NT2/D1 (cell line): Measurements from ENCODE around the gene GNAL.

Experiments
- DNase-seq: peaks from one replicate; pipeline ENCODE4 v3.0.0-alpha.2; 2011; ENCODE audit warnings: low read depth, low spot score
- H3K27me3 ChIP-seq: 2 replicates; pipeline ENCODE4 v1.6.0; 2011; ENCODE audit warnings: mild to moderate bottlenecking; ENCODE audit not compliant: insufficient read length, insufficient read depth
- H3K36me3 ChIP-seq: 2 replicates; pipeline ENCODE4 v1.6.1; 2011; ENCODE audit warnings: mild to moderate bottlenecking, low read length, mixed read lengths; ENCODE audit not compliant: insufficient read depth, insufficient read length
- H3K4me1 ChIP-seq: 2 replicates; pipeline ENCODE4 v1.5.1; 2011; ENCODE audit not compliant: insufficient read depth, insufficient read length
- H3K4me3 ChIP-seq: 2 replicates; pipeline ENCODE4 v1.5.1; 2011; ENCODE audit warnings: low read depth; ENCODE audit not compliant: insufficient read length
- H3K9ac ChIP-seq: 2 replicates; pipeline ENCODE4 v1.6.0; 2011; ENCODE audit warnings: low read depth; ENCODE audit not compliant: insufficient read length
- H3K9me3 ChIP-seq: 2 replicates; pipeline ENCODE4 v1.5.1; 2011; ENCODE audit warnings: mild to moderate bottlenecking, low read length; ENCODE audit not compliant: insufficient read depth
- SUZ12 ChIP-seq: IDR thresholded peaks from 2 replicates; pipeline ENCODE4 v1.6.1; 2011; ENCODE audit not compliant: insufficient read length, insufficient read depth; ENCODE audit errors: extremely low read depth
- YY1 ChIP-seq: IDR thresholded peaks from 2 replicates; pipeline ENCODE4 v1.6.1; 2011; ENCODE audit not compliant: insufficient read length, insufficient read depth
- ZNF274 ChIP-seq: IDR thresholded peaks from 2 replicates; pipeline ENCODE4 v1.6.1; 2011; ENCODE audit warnings: mild to moderate bottlenecking, low read depth, low read length

Gene GNAL

GRCh38 chr18:11740461-11740860, 51.4 kb downstream of the GNAL start:
- Histone ChIP-seq H3K36me3 (no peaks in the 10 kb centered on the region), H3K4me1 (peaks cover 2% of the 10 kb centered on the region), H3K9ac (no peak overlapping the region), H3K27me3 (no peaks in the 10 kb centered on the region), H3K9me3 (no peaks in the 10 kb centered on the region), H3K4me3 (no peak overlapping the region)
- DNase-seq = no peak
- TF ChIP-seq YY1 = no peak
- no peak for TF ChIP-seq SUZ12

GRCh38 chr18:11741505-11742145, 52.6 kb downstream of the GNAL start:
- Histone ChIP-seq H3K27me3 (no peaks in the 10 kb centered on the region), H3K9ac (no peak overlapping the region), H3K4me1 (peaks cover 2% of the 10 kb centered on the region), H3K9me3 (no peaks in the 10 kb centered on the region), H3K4me3 (no peak overlapping the region), H3K36me3 (no peaks in the 10 kb centered on the region)
- no peak for DNase-seq
- TF ChIP-seq YY1 = no peak
- TF ChIP-seq ZNF274 = no peak
- no peak for TF ChIP-seq SUZ12

- Histone ChIP-seq H3K9me3 (no peaks in the 10 kb centered on the region), H3K27me3 (peaks cover 4% of the 10 kb centered on the region), H3K4me1 (peaks cover 2% of the 10 kb centered on the region), H3K4me3 (no peak overlapping the region), H3K36me3 (no peaks in the 10 kb centered on the region), H3K9ac (no peak overlapping the region)
- TF ChIP-seq SUZ12 = no peak
- no peak for TF ChIP-seq YY1
- TF ChIP-seq ZNF274 = no peak
- no peak for DNase-seq
Measured at GRCh38 chr18:11745521-11745920, 56.5 kb downstream of the GNAL start.

GRCh38 chr18:11747286-11747685, 58.2 kb downstream of the GNAL start:
- H3K36me3 ChIP-seq = no peaks in the 10 kb centered on the region
- no peak overlapping the region for H3K9ac ChIP-seq
- no peak for TF ChIP-seq YY1
- TF ChIP-seq ZNF274 = no peak
- no peak for TF ChIP-seq SUZ12
- H3K9me3 ChIP-seq = no peaks in the 10 kb centered on the region
- no peak for DNase-seq
- peaks cover 22% of the 10 kb centered on the region for H3K27me3 ChIP-seq
- H3K4me3 ChIP-seq = no peak overlapping the region
- peaks cover 2% of the 10 kb centered on the region for H3K4me1 ChIP-seq

- no peak for DNase-seq
- H3K4me3 ChIP-seq = no peak overlapping the region
- H3K27me3 ChIP-seq = peaks cover 26% of the 10 kb centered on the region
- no peaks in the 10 kb centered on the region for H3K9me3 ChIP-seq
- H3K9ac ChIP-seq = no peak overlapping the region
- TF ChIP-seq SUZ12 (no peak), ZNF274 (no peak), YY1 (no peak)
- no peaks in the 10 kb centered on the region for H3K36me3 ChIP-seq
- H3K4me1 ChIP-seq = no peaks in the 10 kb centered on the region
Measured at GRCh38 chr18:11747731-11748130, 58.7 kb downstream of the GNAL start.

- Histone ChIP-seq H3K4me3 (no peak overlapping the region), H3K36me3 (no peaks in the 10 kb centered on the region), H3K4me1 (no peaks in the 10 kb centered on the region), H3K9me3 (no peaks in the 10 kb centered on the region), H3K27me3 (peaks cover 33% of the 10 kb centered on the region), H3K9ac (no peak overlapping the region)
- TF ChIP-seq ZNF274 = no peak
- no peak for TF ChIP-seq SUZ12
- TF ChIP-seq YY1 = no peak
- no peak for DNase-seq
Measured at GRCh38 chr18:11749305-11749704, 60.2 kb downstream of the GNAL start.

- DNase-seq = no peak
Measured at GRCh38 chr18:11750171-11750570, 61.1 kb downstream of the GNAL start.

More at GRCh38 chr18:11750171-11750570, 61.1 kb downstream of the GNAL start:
- H3K27me3 ChIP-seq = peaks cover 33% of the 10 kb centered on the region
- TF ChIP-seq SUZ12 = no peak
- TF ChIP-seq YY1 = no peak
- no peak for TF ChIP-seq ZNF274
- no peak overlapping the region for H3K4me3 ChIP-seq
- no peaks in the 10 kb centered on the region for H3K9me3 ChIP-seq
- H3K9ac ChIP-seq = no peak overlapping the region
- no peaks in the 10 kb centered on the region for H3K36me3 ChIP-seq
- no peaks in the 10 kb centered on the region for H3K4me1 ChIP-seq
